Neural progenitor cell (in vitro differentiated cells): ENCODE results near the gene DCTN5. TPM values are rescaled to one million over a fixed set of nuclear protein-coding genes. Genes with fewer than 3 reads are reported as not detected.

Source experiments
- DNase-seq: peaks from one replicate; pipeline ENCODE4 v3.0.0-alpha.2; 2016; ENCODE audit warnings: low spot score
- H2AFZ ChIP-seq: fragments of 200-600 bp; sonication (generic); replicated peaks from 2 replicates; pipeline ENCODE4 v1.6.1; 2016; ENCODE audit warnings: antibody characterized with exemption
- H3F3A ChIP-seq: fragments of 200-600 bp; sonication (generic); 2 replicates; pipeline ENCODE4 v1.6.1; 2016; ENCODE audit warnings: antibody characterized with exemption, low read depth
- H3K27ac ChIP-seq: fragments of 200-600 bp; sonication (generic); 2 replicates; pipeline ENCODE4 v1.5.1; 2016; ENCODE audit warnings: mild to moderate bottlenecking
- H3K27me3 ChIP-seq: fragments of 200-600 bp; sonication (generic); 2 replicates; pipeline ENCODE4 v1.6.1; 2016; ENCODE audit warnings: mild to moderate bottlenecking, moderate library complexity
- H3K36me3 ChIP-seq: fragments of 200-600 bp; sonication (generic); 2 replicates; pipeline ENCODE4 v1.5.1; 2016
- H3K4me1 ChIP-seq: fragments of 200-600 bp; sonication (generic); 2 replicates; pipeline ENCODE4 v1.6.1; 2016; ENCODE audit warnings: mixed run types
- H3K4me2 ChIP-seq: fragments of 200-600 bp; sonication (generic); 2 replicates; pipeline ENCODE4 v1.6.1; 2016
- H3K4me3 ChIP-seq: fragments of 200-600 bp; sonication (generic); 2 replicates; pipeline ENCODE4 v1.5.1; 2016
- H3K79me2 ChIP-seq: fragments of 200-600 bp; sonication (generic); 2 replicates; pipeline ENCODE4 v1.6.1; 2016; ENCODE audit warnings: low read depth
- H3K9ac ChIP-seq: fragments of 200-600 bp; sonication (generic); 2 replicates; pipeline ENCODE4 v1.6.1; 2016
- H3K9me3 ChIP-seq: fragments of 200-600 bp; sonication (generic); 2 replicates; pipeline ENCODE4 v1.5.1; 2016; ENCODE audit warnings: low read depth
- H4K20me1 ChIP-seq: fragments of 200-600 bp; sonication (generic); 2 replicates; pipeline ENCODE4 v1.6.1; 2016; ENCODE audit warnings: low read depth
- H3K27ac Mint-ChIP-seq: 3 replicates; pipeline ENCODE4 v1.8.0; 2021; ENCODE audit warnings: mixed read lengths
- H3K27me3 Mint-ChIP-seq: 2 replicates; pipeline ENCODE4 v1.8.0; 2022; ENCODE audit warnings: low read depth, mild to moderate bottlenecking, inconsistent platforms, moderate library complexity, mixed read lengths; ENCODE audit not compliant: insufficient read depth
- H3K36me3 Mint-ChIP-seq: 3 replicates; pipeline ENCODE4 v1.8.0; 2021; ENCODE audit warnings: mixed read lengths
- H3K4me1 Mint-ChIP-seq: 3 replicates; pipeline ENCODE4 v1.8.0; 2021; ENCODE audit warnings: mixed read lengths
- H3K4me3 Mint-ChIP-seq: 3 replicates; pipeline ENCODE4 v1.8.0; 2021; ENCODE audit warnings: mild to moderate bottlenecking, moderate library complexity, mixed read lengths
- H3K9me3 Mint-ChIP-seq: 3 replicates; pipeline ENCODE4 v1.8.0; 2020; ENCODE audit warnings: mixed read lengths
- CTCF ChIP-seq: fragments of 200-600 bp; sonication (generic); IDR thresholded peaks from 2 replicates; pipeline ENCODE4 v1.5.1; 2017; ENCODE audit warnings: antibody characterized with exemption, mild to moderate bottlenecking
- EZH2 ChIP-seq: fragments of 200-600 bp; sonication (generic); IDR thresholded peaks from 2 replicates; pipeline ENCODE4 v1.6.1; 2017; ENCODE audit warnings: antibody characterized with exemption, mild to moderate bottlenecking, moderate library complexity
- EZH2phosphoT487 ChIP-seq: fragments of 200-600 bp; sonication (generic); IDR thresholded peaks from 2 replicates; pipeline ENCODE4 v1.6.1; 2017; ENCODE audit warnings: antibody characterized with exemption
- total RNA-seq: library from RNA; depleted of rRNA; stranded (reverse); fragments of >200 nt; gene quantifications from 2 replicates; pipeline ENCODE4 v1.2.3, GENCODE V29; 2015; ENCODE audit warnings: low replicate concordance

DCTN5 gene
- total RNA-seq, 1 donor from 2014 or later = 35.7 TPM

- Mint-ChIP-seq H3K36me3 (no peaks in the 10 kb centered on the region), H3K4me1 (peaks cover 4% of the 10 kb centered on the region), H3K9me3 (peaks cover 4% of the 10 kb centered on the region), H3K27ac (no peak overlapping the region), H3K4me3 (no peak overlapping the region), H3K27me3 (peaks cover 6% of the 10 kb centered on the region)
- TF ChIP-seq EZH2 = no peak
- TF ChIP-seq EZH2phosphoT487 = no peak
- no peak for TF ChIP-seq CTCF
- no peaks in the 10 kb centered on the region for H3K79me2 ChIP-seq
- no peaks in the 10 kb centered on the region for H3K36me3 ChIP-seq
- DNase-seq = no peak
- H3K27ac ChIP-seq = no peak overlapping the region
- H3K4me2 ChIP-seq = no peak overlapping the region
- H3F3A ChIP-seq = peaks cover 5% of the 10 kb centered on the region
- H2AFZ ChIP-seq = no peak overlapping the region
- no peaks in the 10 kb centered on the region for H3K27me3 ChIP-seq
- peaks cover 6% of the 10 kb centered on the region for H3K4me1 ChIP-seq
- no peaks in the 10 kb centered on the region for H3K9me3 ChIP-seq
- H3K4me3 ChIP-seq = no peak overlapping the region
- no peaks in the 10 kb centered on the region for H4K20me1 ChIP-seq
- H3K9ac ChIP-seq = no peak overlapping the region
These were observed 61.7 kb downstream of the DCTN5 start for GRCh38 chr16:23702951-23703350.

DNA sequence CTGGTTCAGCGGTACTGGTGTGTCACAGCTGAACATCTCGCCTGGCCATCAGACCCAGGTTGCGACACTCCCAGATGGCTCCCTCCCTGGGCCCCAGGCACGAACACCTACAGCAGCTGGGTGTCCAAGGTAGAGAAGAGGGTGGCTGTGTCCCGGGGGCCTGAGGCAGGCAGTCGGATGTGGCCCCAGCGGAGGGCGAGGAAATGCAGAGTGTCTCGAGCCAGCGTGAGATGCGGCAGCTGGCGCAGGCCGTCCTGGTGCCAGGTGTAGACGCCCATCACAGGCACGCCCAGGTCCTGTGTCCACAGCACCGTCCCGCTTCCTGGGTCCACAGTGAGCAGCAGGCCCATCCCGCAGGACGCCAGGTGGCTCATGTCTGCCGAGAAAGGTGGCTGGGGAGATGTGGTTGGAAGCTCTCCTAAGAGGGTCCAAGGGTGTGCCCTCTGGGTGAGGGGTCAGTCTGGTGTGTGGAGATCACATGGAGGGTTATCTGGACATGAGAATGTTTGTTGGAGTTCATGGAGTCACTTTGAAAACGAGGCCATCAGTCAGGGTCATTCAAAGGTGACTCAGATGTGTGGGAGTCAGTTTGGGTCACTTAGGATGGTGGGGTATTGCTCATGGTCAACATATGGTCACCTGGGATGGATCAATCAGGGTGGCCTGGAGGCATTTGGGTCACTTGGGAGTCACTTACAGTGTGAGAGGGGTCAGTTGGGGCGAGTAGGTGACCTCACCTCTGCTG lies 63.7 kb downstream of the DCTN5 start:
- Histone ChIP-seq H3K27me3 (no peaks in the 10 kb centered on the region), H3K9me3 (no peaks in the 10 kb centered on the region), H3K27ac (no peak overlapping the region), H3K36me3 (no peaks in the 10 kb centered on the region), H3K4me2 (no peak overlapping the region), H4K20me1 (no peaks in the 10 kb centered on the region), H3K4me1 (peaks cover 6% of the 10 kb centered on the region), H2AFZ (no peak overlapping the region), H3F3A (peaks cover 5% of the 10 kb centered on the region), H3K4me3 (no peak overlapping the region), H3K9ac (no peak overlapping the region), H3K79me2 (no peaks in the 10 kb centered on the region)
- Mint-ChIP-seq H3K36me3 (no peaks in the 10 kb centered on the region), H3K9me3 (peaks cover 8% of the 10 kb centered on the region), H3K4me3 (no peak overlapping the region), H3K27me3 (peaks cover 10% of the 10 kb centered on the region), H3K27ac (no peak overlapping the region), H3K4me1 (peaks cover 4% of the 10 kb centered on the region)
- DNase-seq = no peak
- TF ChIP-seq EZH2 = no peak
- no peak for TF ChIP-seq CTCF
- no peak for TF ChIP-seq EZH2phosphoT487

GRCh38 chr16:23705517-23705902 lies 64.2 kb downstream of the DCTN5 start:
- H2AFZ ChIP-seq = no peak overlapping the region
- TF ChIP-seq CTCF (no peak), EZH2 (no peak), EZH2phosphoT487 (no peak)
- no peak overlapping the region for H3K4me2 ChIP-seq
- H3K4me1 ChIP-seq = peaks cover 4% of the 10 kb centered on the region
- H4K20me1 ChIP-seq = no peaks in the 10 kb centered on the region
- no peaks in the 10 kb centered on the region for H3K36me3 ChIP-seq
- Mint-ChIP-seq H3K4me1 (peaks cover 3% of the 10 kb centered on the region), H3K27me3 (peaks cover 10% of the 10 kb centered on the region), H3K4me3 (no peak overlapping the region), H3K27ac (no peak overlapping the region), H3K9me3 (peaks cover 12% of the 10 kb centered on the region), H3K36me3 (no peaks in the 10 kb centered on the region)
- no peak overlapping the region for H3K27ac ChIP-seq
- no peak for DNase-seq
- no peaks in the 10 kb centered on the region for H3K9me3 ChIP-seq
- H3K4me3 ChIP-seq = no peak overlapping the region
- no peaks in the 10 kb centered on the region for H3K27me3 ChIP-seq
- no peaks in the 10 kb centered on the region for H3K79me2 ChIP-seq
- peaks cover under 1% of the 10 kb centered on the region for H3F3A ChIP-seq
- H3K9ac ChIP-seq = no peak overlapping the region
